ENCODE results near the gene CEP41.
A peak's percentile ranks its signal among the peaks of the same experiment; 100 is the strongest.

CEP41 gene

GRCh38 chr7:130417213-130417612 is 23.6 kb downstream of the CEP41 start:
- peak; percentile 56 for DNase-seq (ENCODE audit: low spot score)

DNA sequence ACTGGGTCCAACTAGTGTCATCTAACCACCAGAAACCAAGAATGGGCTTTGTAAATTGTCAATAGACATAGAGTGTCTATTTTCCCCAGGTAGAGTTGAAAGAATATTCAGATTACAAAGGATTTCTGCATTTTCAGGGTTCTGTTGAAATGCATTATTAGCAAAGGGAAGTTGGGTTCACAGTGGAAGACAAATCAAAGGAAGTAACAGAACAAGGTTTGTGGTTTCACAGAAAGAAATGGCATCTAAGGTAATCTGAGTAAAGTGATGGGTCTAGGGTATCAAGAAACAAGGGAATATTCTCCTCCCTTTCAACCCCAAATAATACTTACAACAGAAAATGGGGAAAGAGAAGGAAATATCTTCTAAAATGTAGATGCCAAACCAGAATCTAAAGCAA is 25.8 kb downstream of the CEP41 start:
- no peak for DNase-seq (ENCODE audit: low spot score)

GRCh38 chr7:130413201-130413600 is 27.6 kb downstream of the CEP41 start:
- no peak for DNase-seq (ENCODE audit: low spot score)

DNA sequence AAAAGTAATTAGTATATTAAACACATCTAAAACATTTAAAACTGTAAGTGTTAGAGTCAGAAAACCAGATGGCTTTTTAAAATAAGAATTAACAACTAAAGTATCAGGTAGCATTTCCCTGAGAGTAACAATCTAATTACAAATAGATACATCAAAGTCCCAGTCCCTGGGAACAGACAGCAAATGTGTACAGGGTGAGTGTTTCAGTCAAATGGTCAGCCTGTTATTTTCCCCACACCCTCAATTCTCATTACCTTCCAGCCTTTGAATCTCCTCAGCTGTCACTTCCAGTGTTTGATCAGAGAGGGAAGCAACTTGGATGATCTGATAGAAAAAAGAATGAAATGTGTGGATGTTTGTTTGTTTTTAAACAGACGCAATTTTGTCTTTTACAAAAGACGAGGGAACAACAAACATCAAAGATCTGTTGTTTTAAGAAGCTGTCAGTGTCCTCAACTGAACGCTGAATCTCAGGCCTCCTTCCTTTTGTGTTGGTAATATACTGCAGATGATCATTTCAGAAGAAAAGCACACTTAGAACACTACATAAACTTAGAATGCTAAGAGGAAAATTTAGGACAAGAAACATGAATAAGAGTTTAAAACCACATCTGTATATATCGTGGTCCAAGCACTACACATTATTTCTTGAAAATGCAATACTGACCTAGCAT is 29.8 kb downstream of the CEP41 start:
- peak; percentile 44 for DNase-seq (ENCODE audit: low spot score)

- no peak for DNase-seq (ENCODE audit: low spot score)
Measured at GRCh38 chr7:130409712-130410072, 31.1 kb downstream of the CEP41 start.

GRCh38 chr7:130409067-130409711 is 31.6 kb downstream of the CEP41 start:
- DNase-seq (ENCODE audit: low spot score) = no peak

DNA sequence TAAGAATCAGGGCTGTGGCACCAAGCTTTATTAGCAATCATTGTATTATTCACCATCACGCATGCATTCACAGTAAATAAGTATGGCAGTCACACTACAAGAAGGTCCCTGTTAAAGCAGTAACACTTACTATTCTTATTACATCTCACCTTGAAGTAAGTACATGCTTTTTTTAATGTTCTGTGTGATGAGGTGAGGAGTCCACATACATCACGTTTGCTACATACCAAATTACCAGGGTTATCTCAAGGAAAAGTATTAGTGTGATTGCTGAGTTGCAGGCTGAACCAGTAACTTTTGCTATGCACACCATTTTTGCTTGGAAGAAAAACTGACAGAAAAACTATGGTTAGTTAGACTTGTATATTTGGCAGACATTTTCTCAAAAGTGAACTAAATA is 35.8 kb downstream of the CEP41 start:
- DNase-seq (ENCODE audit: low spot score) = no peak

DNA sequence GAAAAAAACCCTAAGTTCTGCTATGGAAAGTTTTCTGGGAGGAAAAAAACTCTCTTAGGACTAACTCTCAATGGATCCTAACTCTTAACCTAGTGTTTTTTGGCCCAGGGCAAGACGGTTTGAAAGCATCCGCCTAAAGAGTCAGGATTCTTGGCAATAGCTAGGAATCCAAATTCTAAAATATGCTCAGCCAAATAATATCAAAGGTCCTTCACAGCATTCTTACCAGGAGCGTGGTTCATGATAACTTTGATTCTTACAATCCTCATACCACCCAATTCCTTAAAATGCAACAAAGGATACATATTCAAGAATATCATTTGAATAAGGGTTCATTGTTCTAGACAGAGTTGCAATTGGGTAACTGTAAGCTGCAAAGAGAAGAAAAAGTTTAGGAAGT is 39.2 kb downstream of the CEP41 start:
- DNase-seq (ENCODE audit: low spot score) = no peak

DNA sequence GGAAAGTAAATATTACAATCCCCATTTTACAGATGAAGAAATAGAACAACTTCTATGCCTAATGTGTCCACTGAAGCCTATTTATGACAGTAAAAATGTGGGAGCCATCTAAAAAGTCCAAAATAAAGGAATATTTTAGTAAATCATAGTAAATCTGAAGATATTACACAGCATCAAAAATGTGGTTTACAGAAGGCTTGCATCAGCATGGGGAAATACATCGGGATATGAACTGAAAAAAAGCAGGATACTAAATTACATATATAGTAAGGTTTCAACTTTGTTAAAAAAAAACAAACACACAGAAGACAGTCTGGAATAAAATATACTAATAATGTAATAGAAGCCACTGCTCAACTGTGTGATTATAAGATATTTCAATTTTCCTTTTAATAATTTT is 39.7 kb downstream of the CEP41 start:
- DNase-seq (ENCODE audit: low spot score) = no peak

GRCh38 chr7:130400120-130400572 is 40.7 kb downstream of the CEP41 start:
- DNase-seq (ENCODE audit: low spot score) = no peak

GRCh38 chr7:130398526-130399090 is 42.2 kb downstream of the CEP41 start:
- DNase-seq (ENCODE audit: low spot score) = no peak

DNA sequence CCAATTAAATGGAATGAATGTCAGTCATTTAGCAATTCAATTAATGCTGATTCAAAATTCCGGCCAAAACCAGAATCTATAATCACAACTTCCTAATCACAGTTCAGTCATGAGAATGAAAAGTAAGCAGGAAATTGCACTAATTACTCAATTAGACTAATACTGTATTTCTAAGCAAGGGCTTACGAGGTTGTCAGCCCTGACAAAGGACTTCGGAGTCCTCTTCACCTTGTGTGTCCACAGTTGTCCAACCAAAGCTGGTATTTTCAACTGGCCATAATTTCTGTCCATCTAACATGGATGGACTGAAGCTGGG is 43.1 kb downstream of the CEP41 start:
- DNase-seq (ENCODE audit: low spot score) = no peak

DNA sequence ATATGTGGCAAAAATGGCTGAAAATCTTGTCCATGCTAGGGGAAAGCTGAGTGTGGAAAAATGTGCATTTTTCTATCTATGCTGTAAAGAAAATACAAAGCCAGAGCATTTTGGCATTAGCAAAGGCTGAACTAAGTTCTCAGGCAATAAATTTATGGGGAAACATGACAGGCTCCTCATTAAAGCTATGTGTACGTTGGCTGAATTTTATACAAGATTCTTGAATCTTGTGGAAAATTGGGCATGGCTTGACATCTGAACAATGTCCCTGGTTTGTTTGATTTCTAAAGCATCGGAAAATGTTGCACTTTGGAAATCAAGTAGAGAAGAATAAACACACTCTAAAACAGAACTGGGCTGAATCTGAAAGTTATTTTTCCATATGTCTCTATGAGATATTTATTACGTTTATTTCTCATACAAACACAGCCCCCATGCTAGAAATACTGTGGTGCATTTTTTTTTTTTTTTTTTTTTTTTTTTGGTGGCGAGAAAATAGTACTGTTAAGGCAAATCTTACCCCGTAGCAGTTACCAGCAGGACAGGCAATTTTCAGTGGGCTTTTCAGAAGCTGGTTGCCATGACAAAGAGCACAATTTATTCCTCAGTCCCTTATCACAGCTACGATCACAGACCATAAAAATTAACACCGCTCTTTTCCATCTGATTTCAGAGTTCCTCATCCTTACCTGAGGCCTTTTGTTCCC is 43.6 kb downstream of the CEP41 start:
- DNase-seq (ENCODE audit: low spot score) = no peak

DNA sequence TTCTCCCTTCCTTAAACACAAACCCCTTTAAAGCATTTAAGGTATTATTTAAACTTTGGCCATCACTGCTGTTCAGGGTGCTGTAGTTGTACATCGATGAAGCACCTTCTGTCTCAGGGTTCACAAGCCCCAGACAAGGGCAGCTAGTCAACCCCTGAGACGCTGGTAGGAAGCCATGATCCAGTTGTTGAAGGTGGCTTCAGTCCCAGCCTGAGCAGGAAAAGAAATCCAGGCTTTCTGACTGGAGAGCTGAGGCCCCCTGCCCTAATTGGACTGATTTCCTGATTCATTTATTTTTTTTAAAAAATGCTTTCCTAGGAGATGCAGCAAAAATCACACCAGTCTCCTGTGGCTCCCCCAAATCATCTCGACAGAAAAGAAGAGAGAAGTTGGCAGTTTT is 44.7 kb downstream of the CEP41 start:
- no peak for DNase-seq (ENCODE audit: low spot score)

GRCh38 chr7:130395421-130395820 is 45.4 kb downstream of the CEP41 start:
- no peak for DNase-seq (ENCODE audit: low spot score)

- DNase-seq (ENCODE audit: low spot score) = no peak
Measured at GRCh38 chr7:130394421-130395195, 46.2 kb downstream of the CEP41 start.

DNA sequence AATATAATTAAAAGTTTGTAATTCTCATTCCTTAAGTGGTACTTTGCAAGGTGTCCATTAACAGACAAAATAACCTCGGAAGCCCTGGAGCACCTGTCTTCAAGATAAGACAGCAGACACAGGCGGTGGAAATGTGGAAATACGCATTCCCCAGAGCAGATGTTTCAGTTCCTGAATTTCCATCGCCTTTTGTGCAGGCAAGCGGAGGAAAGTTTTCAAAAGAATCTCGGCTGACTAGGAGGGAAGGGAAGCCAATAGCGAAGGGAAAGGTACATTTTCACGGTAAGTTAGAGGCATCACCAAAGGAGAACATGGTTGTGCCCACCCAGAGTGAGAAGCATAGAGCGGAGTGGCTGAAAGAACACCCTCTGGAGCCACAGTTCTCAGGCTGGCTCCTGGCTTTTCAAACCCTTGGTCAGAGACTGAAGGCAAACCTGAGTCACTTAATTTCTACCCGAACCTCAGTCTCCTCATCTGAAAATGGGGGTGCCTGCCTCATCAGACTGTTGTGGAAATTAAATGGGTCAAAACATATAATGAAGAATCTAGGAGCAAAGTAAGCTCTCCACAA is 46.9 kb downstream of the CEP41 start:
- DNase-seq (ENCODE audit: low spot score) = no peak

GRCh38 chr7:130393101-130393561 is 47.7 kb downstream of the CEP41 start:
- DNase-seq (ENCODE audit: low spot score) = no peak

DNA sequence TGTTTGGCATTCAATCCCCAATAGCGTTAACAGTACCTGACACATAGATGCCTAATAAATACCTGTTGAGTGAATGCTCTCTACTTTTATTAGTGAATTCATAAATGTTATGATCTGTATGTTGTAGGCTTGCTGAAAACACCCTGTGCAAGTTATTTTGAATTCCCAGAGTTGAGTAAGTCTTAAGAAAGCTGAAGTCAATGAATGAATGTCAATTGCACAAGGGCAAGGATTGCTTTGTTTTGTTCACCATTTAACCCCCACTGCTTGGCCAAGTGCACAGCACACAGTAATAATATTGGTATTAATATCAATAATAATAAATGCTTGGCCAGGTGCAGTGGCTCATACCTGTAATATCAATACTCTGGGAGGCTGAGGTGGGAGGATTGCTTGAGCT is 50.3 kb downstream of the CEP41 start:
- no peak for DNase-seq (ENCODE audit: low spot score)

DNA sequence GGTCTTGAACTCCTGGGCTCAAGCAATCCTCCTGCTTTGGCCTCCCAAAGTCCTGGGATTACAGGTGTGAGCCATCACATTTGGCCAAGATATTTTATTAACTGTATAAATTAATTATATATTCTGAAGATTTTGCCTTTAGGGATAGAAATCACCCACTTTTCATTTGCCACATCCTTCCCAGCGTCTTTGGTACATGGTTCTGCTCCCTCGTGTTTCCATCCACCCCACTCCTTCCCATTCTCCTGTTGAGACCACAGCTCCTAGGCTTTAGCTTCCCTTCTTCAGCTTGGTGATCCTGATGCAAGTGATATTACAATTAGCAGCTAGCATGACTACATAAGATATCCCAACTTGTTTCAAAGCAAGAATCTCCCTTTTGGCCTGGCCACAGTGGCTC is 52.1 kb downstream of the CEP41 start:
- no peak for DNase-seq (ENCODE audit: low spot score)

DNA sequence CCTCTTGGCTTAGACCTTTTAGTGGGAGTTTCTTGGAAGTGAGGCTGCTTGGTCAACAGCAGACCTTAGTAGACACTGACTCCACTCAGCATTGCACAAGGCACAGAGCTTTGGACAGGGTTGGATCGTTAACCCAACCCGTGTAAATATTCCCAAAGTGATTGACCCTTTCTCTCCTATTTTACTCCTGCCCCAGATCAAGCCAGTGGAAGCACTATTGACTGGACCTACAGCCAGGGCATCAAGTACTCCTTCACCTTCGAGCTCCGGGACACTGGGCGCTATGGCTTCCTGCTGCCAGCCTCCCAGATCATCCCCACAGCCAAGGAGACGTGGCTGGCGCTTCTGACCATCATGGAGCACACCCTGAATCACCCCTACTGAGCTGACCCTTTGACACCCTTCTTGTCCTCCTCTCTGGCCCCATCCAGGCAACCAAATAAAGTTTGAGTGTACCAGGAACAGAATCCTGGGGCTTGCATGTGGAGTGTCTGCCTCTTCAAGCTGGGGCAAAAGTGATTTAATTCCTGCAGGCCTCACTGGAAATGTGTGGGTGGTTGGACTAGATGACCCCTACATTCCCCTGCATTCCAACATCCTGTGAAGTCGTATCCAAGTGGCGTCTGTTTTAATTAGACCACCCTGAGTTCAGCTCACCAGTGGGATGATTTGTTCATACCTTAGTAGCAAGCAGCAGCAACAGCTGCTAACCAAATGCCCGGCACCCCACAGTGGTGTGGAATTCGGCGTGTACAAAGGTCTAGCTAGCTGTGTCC is 53.0 kb downstream of the CEP41 start:
- no peak for DNase-seq (ENCODE audit: low spot score)
